GM20000 (cell line): ENCODE results near the gene SLC2A3.
A peak's percentile ranks its signal among the peaks of the same experiment; 100 is the strongest.
"Not testable (repeated sequence)": the region's sequence is repeated elsewhere in the genome, so short reads cannot be mapped to it uniquely, and the experiment has no call there.

Experiments
- DNase-seq: peaks from one replicate; pipeline ENCODE4 v3.0.0; 2012; ENCODE audit warnings: low spot score
- TF ChIP-seq, protein P1 (sequence below): IDR thresholded peaks from 2 replicates; pipeline ENCODE4 v1.5.1; 2012; ENCODE audit warnings: mild to moderate bottlenecking, control low read depth; ENCODE audit errors: extremely low read depth, missing control alignments

SLC2A3 gene

DNA sequence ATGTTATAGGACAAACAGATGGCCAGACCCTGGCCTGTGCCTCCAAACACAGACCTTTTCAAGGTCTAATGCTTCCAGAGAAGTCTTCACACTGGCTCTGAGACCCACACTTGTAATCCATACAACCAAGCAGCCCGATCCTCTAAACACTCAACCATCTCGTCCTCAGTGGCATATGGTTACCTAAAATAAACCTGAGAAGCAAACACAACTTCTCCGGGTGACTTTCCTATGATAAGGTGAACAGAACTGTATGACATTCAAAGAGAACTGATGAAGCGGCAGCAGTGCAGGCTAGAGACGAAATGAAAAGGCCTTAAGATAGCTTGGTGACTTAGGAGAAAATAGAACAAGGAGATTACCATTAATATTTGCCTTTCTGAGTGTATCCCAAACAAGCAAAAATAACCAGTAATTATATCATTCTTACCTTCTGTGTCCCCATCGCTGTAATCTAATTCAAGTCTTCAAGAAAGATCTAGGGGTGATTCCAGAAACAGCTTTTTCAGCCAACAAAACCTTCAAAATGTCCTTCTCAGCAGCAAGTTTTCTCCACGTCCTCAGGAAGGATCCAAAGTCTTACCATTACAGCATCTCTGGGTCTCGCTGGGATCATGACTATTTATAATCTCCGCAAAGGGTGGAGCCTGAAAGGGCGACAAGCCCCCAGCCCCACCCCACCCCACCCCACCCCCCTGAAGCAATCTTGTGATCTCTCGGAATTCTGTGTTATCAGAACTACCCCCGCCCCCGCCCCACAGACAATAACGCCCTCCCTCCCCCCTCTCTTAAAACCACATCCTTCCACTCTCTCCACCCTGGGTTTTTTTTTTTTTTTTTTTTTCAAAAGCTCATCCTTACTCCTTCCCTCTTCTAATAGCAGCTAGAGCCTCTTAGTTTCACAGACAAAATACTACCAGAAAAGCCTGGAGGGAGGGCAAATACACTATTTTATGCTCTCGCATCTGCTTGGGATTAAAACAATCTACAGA is at the start of gene SLC2A3:
SLC2A3 (minus strand) TSS at position 598 of the 992 bp plus-strand sequence; CDS start at position 445, 153 bp downstream.
- TF ChIP-seq, protein P1, sequence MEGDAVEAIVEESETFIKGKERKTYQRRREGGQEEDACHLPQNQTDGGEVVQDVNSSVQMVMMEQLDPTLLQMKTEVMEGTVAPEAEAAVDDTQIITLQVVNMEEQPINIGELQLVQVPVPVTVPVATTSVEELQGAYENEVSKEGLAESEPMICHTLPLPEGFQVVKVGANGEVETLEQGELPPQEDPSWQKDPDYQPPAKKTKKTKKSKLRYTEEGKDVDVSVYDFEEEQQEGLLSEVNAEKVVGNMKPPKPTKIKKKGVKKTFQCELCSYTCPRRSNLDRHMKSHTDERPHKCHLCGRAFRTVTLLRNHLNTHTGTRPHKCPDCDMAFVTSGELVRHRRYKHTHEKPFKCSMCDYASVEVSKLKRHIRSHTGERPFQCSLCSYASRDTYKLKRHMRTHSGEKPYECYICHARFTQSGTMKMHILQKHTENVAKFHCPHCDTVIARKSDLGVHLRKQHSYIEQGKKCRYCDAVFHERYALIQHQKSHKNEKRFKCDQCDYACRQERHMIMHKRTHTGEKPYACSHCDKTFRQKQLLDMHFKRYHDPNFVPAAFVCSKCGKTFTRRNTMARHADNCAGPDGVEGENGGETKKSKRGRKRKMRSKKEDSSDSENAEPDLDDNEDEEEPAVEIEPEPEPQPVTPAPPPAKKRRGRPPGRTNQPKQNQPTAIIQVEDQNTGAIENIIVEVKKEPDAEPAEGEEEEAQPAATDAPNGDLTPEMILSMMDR = no peak
- peak; percentile 82 for DNase-seq

DNA sequence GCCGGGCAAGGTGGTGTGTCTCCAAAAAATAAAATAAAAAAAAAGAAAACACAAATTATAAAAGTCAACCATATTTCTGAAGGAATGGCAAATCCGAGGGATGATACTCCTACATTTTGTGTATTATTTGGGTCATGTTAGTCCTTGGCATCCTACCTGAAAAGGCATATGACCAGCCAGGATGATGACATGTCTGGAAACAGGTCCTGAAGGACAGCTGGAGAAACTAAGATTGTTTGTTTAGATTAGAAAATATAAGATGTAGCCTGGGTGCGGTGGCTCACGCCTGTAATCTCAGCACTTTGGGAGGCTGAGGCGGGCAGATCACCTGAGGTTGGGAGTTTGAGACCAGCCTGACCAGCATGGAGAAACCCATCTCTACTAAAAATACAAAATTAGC is 48.9 kb upstream of the SLC2A3 start:
- TF ChIP-seq, protein P1 = no peak
- DNase-seq = no peak

DNA sequence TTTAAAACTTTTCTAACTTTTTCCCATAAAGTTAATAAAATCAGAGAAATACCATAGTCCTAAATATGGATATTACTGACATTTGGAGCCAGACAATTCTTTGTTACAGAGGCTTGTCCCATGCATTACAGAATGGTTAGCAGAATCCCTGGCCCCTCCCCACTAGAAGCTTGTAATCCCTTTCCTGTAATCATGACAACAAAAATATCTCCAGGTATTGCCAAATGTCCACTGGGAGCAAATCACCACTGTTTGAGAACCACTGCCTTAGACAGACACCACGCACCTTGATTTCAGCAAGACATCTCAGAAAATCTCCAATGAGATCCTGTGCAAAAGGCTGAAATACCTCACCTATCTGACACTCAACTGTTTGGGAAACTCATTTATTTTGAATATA is 47.5 kb upstream of the SLC2A3 start:
- DNase-seq = not testable (repeated sequence)

DNA sequence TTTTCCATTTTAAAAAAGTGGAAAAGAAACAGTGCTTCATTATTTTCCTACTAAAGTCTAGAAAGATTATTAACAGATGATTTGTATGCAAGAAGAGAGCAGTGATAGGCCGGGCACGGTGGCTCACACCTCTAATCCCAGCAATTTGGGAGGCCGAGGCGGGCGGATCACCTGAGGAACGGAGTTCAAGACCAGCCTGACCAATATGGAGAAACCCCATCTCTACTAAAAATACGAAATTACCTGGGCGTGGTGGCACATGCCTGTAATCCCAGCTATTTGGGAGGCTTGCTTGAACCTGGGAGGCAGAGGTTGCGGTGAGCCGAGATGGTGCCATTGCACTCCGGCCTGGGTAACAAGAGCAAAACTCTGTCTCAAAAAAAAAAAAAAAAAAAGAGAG is 47.0 kb upstream of the SLC2A3 start:
- not testable (repeated sequence) for DNase-seq

DNA sequence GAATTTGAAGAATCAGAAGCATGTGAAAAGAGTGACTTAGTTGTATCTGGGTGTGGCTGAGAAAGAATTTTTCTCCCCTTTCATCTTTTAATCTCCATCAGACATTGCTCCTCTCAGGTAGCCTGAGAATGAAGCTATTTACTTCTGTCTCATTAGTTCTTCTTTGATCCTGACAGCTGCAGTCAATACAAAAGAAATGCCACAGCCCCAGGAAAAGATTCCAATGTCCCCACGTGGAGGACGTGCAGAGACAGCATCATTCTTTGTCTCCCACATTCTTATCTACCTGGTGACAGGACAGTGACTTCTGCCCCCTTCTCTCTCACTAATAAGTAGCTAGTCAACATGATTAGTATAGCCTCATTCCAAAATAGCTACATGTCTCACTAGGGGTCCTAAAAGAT is 46.3 kb upstream of the SLC2A3 start:
- not testable (repeated sequence) for DNase-seq

DNA sequence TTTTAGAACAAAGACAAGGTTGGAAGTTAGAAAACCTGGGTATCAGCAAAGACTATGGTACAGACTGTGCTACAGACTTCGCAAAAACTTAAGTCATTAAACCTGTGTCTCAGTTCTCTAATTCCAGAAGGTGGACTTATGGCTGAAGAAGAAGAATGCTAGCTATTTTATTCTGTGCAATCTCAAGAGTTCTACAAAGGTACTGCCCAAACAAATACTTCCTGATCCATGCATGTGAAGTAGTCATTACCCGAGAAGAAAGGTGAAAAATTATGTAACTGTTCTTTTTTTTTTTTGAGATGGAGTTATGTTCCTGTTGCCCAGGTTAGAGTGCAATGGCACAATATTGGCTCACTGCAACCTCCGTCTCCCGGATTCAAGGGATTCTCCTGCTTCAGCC is 45.5 kb upstream of the SLC2A3 start:
- TF ChIP-seq, protein P1 = no peak
- DNase-seq = no peak

DNA sequence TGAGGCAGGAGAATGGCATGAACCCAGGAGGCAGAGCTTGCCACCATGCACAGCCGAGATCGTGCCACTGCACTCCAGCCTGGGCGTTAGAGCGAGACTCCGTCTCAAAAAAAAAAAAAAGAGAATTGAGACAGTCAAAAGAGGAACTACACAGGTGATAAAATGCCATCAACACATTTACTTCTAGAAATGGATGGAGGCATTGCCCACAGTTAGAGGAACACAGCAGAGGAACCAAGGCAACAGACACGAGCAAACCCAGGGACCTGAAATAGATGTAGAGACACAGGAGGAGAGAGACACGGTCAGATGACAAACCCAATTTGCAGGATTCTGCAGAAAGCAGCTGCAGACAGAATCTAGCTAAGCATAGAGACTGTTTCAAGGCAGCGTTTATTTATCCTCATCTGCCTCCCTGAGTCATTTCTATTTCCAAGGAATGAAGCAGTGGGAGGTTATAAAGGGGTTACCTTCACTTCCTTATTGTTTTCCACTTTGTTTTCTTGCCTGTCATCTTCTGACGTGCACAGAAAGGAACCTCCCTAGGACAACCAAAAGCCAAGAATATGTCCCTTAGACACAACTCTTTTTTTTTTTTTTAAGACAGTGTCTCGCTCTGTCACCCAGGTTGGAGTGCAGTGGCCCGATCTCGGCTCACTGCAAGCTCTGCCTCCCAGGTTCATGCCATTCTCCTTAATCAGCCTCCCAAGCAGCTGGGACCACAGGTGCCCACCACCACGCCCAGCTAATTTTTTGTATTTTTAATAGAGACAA is 41.6 kb upstream of the SLC2A3 start:
- not testable (repeated sequence) for DNase-seq

DNA sequence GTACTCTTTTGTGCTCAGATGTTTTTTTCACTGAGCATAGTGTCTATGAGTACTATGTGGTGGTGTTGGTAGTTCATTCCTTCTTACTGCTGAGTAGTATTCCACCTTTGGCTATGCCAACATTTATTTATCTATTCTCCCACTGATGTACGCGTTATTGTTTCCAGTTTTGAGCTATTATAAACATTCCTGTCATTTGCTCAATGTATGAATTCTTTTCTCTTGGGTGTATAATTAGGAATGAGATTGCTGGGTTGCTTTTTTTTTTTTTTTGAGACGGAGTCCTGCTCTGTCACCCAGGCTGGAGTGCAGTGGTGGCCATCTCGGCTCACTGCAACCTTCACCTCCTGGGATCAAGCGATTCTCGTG is 37.5 kb upstream of the SLC2A3 start:
- no peak for DNase-seq
- TF ChIP-seq, protein P1 = no peak

DNA sequence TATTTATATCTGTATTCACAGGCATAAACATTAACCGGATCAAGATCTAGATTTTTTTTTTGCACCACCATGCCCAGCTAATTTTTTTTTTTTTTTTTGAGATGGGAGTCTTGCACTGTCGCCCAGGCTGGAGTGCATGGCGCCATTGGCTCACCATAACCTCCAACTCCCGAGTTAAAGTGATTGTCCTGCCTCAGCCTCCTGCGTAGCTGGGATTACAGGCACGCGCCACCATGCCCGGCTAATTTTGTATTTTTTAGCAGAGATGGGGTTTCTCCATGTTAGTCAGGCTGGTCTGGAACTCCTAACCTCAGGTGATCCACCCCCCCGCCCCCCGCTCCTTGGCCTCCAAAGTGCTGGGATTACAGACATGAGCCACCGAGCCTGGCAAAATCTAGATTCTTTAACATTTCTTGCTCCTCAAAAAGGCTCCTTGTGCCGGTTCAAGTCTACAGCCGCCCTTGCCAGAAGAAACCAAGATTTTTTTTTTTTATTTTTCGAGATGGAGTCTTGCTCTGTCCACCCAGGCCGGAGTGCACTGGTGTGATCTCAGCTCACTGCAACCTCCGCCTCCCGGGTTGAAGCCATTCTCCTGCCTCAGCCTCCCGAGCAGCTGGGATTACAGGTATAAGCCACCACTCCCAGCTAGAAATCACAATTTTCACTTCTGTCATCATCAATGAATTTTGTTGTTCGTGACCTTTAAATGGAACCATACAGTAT is 36.9 kb upstream of the SLC2A3 start:
- DNase-seq = no peak
- TF ChIP-seq, protein P1 = no peak

DNA sequence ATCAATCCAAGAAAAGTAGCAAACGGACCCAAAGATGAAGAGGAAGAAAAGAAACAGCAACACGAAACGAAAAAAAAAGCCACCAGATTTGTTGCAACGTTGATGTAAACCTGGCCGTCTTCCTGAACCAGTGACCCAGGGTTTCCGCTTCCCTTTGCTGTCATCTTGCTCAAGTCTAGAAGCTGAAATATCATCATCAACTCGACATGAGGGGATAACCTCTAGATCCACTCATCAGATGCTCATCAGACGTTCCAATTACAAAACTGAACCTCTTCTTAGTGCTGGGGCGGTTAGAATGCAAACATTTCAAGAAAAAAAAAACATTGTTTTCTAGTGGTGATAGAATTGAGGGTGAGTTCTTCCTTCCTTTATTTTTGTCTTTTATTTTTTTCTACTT is 36.3 kb upstream of the SLC2A3 start:
- not testable (repeated sequence) for DNase-seq

DNA sequence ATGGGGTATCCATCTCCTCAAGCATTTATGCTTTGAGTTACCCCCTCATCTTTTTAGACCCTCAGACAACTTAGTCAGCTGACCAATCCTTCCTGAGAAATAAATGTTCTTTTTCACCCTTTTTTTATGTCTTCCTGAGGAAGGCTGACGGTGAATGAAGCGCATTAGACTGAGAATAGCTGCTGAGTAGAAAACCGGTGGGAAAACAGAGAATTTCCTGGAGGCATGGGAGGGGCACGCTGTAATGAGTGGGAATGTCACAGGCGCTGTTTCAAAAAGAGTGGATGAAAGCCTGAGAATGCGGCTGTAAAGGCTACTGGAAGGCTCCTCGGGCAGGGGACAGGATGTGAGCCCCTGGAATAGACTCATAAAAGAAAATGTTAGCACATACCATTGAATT is 35.8 kb upstream of the SLC2A3 start:
- not testable (repeated sequence) for DNase-seq
